Stimulated activated CD4-positive, alpha-beta T cell treated with anti-CD3 and anti-CD28 coated beads, TNF-alpha, amount 100 ng/mL, for 24 hours (primary cell): Measurements from ENCODE around the gene ZKSCAN4.
A peak's percentile ranks its signal among the peaks of the same experiment; 100 is the strongest.

ENCODE experiments used
- DNase-seq, 3 experiments: peaks; one replicate each; pipeline ENCODE4 v3.0.0-alpha.2; 2020; ENCODE audit warnings: low read depth in 3 of 3

Gene ZKSCAN4

DNA sequence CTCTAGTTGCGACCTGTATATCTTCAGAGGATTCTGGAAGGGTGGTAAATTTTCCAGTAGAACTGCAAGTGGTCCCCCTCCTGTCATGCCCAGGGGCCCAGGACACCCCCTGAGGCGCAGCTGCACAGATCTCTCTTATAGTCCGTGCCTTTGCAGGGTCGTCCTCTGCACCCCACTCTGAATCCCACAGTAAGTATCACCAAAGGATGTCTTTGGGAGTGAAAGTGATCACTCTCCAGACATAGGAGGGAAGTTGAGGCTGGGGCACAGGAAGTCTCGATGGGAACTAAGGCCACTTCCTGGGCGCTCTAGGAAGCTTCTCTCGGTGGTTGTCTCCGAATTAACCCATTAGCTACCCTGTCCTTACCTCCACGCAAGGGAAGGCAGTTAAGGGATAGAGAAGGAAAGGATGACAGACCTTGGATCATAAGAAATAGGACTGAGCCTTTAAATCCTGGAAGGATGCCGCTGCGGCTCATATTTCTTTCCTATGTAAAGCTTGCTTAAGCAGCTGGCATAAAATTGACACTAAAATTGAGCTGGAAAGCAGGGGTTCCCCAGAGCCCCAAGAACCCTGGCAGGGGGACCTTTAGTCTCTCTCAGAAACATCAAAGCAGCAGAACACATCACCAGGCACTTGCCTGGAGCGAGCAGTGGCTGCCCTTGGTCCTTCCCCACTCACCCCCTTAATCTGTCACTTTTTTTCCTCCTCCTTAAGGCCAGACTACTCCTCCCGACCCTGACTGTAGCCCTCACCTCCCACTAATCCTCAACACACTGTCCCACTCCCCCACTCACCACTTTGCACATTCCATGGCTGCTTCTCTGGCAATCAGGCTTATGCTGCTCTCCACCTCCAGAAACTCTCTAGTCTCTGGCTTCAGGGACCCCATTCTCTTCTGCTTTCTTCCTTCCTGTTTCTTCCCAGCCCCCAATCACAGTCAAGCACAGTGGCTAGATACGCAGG, at the start of gene ZKSCAN4:
TSS of gene ZKSCAN4 (minus strand) at position 261 of the 967 bp plus-strand sequence. CDS start 289 bp downstream, outside the sequence.
- DNase-seq, result peak; percentile 64 to 73 (median 72)

DNA sequence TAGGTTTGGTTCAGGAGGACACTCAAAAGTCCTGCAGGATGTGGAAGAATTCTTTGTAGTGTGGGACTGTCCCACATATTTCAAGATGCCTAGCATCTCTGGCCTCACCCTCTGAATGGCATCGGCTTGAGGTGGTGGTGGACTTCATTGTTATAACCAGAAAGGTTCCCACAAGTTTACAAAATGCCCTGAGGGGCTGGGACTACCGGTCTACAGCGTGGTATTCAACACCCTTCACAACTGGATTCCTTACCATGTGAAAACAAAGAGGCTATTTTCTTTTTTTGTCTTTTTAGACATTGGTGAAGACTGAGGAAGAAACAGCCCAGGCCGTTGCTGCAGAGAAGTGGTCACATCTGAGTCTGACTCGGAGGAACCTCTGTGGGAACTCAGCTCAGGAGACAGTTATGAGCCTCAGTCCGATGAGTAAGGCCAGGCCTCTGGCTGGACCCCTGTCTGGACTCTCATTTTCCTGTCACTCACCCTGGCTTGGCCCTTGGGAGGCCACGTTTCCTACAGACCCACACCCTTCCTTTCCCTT, 44.5 kb upstream of the ZKSCAN4 start:
- DNase-seq, result no peak

- no peak for DNase-seq
Measured at GRCh38 chr6:28295326-28295725, 43.3 kb upstream of the ZKSCAN4 start.

DNA sequence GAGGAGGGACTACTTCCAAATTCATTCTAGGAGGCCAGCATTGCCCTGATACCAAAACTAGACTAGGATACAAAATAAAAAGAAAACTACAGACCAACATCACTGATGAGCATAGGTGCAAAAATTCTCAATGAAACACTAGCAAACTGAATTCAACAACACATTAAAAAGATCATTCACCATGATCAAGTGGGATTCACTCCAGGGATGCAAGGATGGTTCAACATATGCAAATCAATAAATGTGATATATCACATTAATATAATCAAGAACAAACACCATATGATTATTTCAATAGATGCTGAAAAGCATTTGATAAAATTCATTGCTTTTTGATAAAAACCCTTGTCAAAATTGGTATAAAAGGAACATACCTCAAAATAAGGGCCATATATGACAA, 39.5 kb upstream of the ZKSCAN4 start:
- no peak for DNase-seq

DNA sequence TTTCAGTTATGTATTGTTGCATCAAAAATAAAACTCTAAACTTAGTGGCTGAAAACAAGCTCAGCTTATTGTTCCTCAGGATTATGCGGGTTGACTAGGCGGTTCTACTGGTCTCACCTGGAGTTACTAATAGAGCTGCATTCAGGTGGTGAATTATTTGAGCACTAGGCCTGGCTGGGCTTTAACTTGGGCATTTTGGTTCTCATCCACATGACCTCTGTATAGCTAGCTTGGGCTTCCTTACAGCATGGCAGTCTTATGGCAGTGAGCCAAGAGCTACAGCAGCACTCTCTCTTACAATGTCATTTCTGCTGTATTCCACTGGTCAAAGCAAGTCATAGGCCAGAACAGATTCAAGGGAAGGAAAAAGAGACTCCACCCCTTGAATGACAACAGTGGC, 30.9 kb upstream of the ZKSCAN4 start:
- no peak for DNase-seq

GRCh38 chr6:28281288-28282064, 29.4 kb upstream of the ZKSCAN4 start, which contains the start of gene PGBD1:
TSS of gene PGBD1 (plus strand) at chr6:28281572. CDS start at chr6:28283814, 2,242 bp downstream.
- DNase-seq, result peak; percentile 19 to 62 (median 46)

DNA sequence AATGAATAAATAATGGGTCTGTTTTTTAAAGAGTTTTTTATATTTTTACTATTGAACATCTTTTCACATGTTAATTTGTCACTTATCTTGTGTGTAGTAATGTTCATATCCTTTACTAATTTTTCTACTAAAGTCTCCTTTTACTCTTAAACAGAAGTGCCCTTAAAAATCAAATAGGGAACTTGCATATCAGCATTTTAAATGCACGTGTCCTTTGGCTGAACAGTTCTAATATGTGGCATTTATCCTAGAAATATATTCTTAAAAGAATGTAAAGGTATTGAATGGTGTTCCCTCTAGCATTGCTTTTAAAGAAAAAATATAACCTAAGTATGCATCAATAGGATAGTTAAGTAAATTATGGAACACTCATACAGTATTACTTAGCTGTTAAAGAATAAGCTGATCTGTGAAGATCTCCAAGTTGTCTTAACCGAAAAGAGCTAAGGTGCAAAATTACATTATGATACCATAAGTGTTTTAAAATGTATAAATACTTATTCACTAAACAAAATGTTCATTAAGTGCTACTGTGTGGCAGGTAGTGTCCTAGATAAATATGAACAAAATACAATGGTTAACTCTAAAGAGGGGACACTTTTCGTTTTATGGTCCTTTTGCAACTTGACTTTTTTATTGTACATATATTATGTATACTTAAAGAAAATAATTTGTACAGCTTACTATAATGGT, 28.7 kb upstream of the ZKSCAN4 start:
- no peak for DNase-seq

GRCh38 chr6:28277746-28278145, 25.7 kb upstream of the ZKSCAN4 start:
- DNase-seq, result no peak

DNA sequence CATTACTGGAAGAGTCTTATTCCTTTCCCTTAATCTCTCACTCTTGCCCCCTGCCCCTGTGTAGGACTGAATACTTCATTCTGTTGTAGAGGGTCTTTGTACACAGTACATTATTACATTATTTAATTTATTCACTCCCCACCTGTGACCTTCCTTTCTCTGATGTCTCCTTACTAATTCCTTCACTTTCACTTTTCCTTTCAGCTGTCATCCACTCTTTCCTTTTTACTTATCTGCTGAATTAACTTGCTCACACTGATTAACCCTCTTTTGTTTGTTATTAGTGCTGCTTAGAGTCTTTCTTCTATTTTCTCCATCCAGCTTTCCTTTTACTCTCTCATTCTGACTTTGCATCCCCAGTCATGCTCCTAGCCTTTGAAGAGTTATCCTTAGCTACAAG, 22.8 kb upstream of the ZKSCAN4 start:
- no peak for DNase-seq

DNA sequence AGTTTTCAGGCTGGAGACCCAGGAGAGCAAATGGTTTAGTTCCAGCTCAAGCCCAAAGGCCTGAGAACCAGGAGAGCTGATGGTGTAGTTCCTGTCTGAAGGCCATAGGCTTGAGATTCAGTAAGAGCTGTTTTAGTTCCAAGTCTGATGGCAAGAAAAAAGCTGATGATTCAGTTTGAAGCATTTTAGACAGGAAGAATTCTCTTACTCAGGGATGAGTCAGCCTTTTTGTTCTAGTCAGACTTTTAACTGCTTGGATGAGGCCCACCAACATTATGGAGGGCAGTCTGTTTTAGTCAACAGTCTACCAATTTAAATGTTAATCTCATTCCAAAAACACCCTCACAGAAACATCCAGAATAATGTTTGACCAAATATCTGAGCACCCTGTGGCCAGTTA, 17.4 kb upstream of the ZKSCAN4 start:
- DNase-seq, result no peak

DNA sequence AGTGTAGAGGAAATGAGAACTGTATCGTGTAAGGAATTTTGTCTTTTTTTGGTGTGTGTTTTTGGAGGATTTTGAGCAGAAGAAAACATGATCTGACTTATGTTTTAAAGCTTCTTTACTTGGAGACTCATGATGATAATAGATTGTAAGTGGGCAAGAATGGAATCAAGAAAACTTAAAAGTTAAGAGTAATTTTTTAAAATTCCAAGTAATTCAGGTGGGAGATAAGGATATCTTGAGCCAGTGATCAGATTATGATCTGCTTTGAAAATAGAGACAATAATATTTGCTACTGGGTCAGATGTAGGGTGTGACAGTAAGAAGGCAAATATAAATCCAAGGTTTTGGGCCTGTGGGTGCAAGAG, 15.6 kb upstream of the ZKSCAN4 start:
- DNase-seq, result no peak

DNA sequence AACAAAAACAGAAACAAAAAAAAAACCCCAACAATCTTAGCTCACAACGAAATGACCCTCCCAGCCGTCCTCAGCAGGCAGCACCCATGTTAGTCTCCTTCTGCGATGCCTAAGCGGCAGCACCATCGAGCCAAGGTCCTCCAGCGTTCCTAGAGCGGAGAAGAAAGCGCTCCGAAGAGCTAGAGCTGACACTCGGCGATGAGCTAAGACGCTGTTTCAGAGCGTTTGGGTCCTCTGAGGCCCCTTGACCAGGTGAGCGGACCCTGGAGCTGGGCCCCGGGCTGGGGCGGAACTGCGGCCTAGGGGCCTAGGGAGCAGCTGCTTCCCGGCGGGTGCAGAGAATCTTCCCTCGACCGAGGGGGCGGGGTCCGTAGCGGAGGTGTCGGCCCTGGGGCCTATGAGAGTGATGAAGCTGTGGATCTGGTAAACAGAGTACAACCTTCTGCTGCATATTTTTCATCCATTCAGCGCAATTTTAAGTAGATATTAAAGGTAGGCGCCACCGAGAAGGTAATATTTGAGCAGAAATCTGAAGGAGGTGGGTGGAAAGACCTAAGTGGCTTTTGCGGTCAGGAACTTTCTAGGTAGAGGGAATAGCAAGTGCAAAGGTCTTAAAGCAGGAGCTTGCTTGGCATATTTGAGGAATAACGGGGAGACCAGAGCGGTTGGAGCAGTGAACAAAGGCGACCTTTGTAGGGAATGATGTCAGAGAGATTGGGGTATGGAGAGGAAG, 15.1 kb upstream of the ZKSCAN4 start, which contains the start of gene ZSCAN26:
TSS of gene ZSCAN26 (plus strand) at position 182 of the 733 bp plus-strand sequence. CDS start 4,777 bp downstream, outside the sequence.
- DNase-seq, result peak; percentile 64 to 79 (median 79)

GRCh38 chr6:28266563-28266961, 14.5 kb upstream of the ZKSCAN4 start:
- DNase-seq, result no peak

DNA sequence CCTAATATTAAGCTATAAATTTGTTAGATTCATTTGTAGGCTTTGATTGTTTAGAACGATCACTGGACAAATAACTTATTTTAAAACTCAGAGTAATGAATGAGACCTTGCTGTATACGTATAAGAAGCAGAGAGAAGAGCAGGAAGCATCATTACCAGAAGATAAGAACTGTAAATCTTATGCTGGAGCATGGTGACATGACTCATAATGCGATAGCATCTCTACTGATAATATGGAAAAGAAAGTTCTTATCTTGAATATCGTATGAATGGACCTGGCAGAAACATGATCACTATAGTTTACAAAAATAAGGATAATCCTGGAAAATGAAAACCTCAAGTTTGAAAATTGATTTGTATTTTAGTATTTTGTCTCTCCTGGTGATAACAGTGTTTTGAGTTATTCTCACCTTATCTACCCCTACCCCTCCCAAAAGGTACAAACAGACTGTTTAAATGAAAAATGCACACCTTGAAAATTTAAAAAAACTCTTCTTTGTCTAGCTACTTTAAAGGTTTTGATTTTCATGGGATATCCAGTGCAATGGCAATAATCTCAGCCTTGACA, 12.8 kb upstream of the ZKSCAN4 start:
- DNase-seq, result no peak

- no peak for DNase-seq
Measured at GRCh38 chr6:28263922-28264321, 11.9 kb upstream of the ZKSCAN4 start.

GRCh38 chr6:28258877-28259777, 7.1 kb upstream of the ZKSCAN4 start, which contains the start of gene NKAPL:
TSS of gene NKAPL (plus strand) at chr6:28259297. CDS start at chr6:28259372, 75 bp downstream.
- DNase-seq, result peak; percentile 26 to 60 (median 27)

- DNase-seq, result no peak
Measured at GRCh38 chr6:28257042-28257441, 5.0 kb upstream of the ZKSCAN4 start.

DNA sequence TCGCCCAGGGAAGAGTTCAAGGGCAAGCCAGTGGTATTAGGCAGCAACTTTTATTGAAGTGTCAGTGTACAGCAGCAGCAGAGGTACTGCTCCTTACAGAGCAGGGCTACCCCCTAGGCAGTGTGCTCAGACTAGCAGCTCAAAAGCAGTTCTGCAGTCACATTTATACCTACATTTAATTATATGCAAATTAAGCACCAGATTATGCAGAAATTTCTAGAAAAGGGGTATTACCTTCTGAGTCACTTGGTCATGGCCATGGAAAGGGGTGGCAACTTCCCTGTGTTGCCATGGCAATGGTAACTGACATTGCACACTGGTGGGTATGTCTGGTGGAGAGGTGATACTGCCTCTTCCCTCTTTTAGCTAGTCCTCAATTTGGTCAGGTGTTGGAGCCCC, 2.1 kb upstream of the ZKSCAN4 start:
- DNase-seq, result no peak

- peak in 1 of 3 experiments; percentile 14 for DNase-seq
Measured at GRCh38 chr6:28251661-28252008, 434 bp downstream of the ZKSCAN4 start.
